Smooth muscle cell (in vitro differentiated cells): ENCODE results near the gene KIT. TPM values are rescaled to one million over a fixed set of nuclear protein-coding genes. Genes with fewer than 3 reads are reported as not detected.

Experiments
- DNase-seq: peaks from one replicate; lab custom pipeline; 2025; ENCODE audit not compliant: unreplicated experiment; lab: John Stamatoyannopoulos, UW
- H2AFZ ChIP-seq: fragments of 200-600 bp; sonication (generic); 2 replicates; pipeline ENCODE4 v1.6.0; 2016; ENCODE audit warnings: antibody characterized with exemption, low read depth, mild to moderate bottlenecking
- H3F3A ChIP-seq: fragments of 200-600 bp; sonication (generic); 2 replicates; pipeline ENCODE4 v1.6.0; 2017; ENCODE audit warnings: antibody characterized with exemption, low read depth
- H3K27ac ChIP-seq: fragments of 200-600 bp; sonication (generic); 2 replicates; pipeline ENCODE4 v1.5.1; 2016; ENCODE audit warnings: low read depth, mild to moderate bottlenecking
- H3K27me3 ChIP-seq: fragments of 200-600 bp; sonication (generic); 2 replicates; pipeline ENCODE4 v1.6.1; 2016; ENCODE audit warnings: low read depth, mild to moderate bottlenecking
- H3K36me3 ChIP-seq: fragments of 200-600 bp; sonication (generic); 2 replicates; pipeline ENCODE4 v1.5.1; 2016; ENCODE audit warnings: low read depth
- H3K4me1 ChIP-seq: fragments of 200-600 bp; sonication (generic); 2 replicates; pipeline ENCODE4 v1.5.1; 2016; ENCODE audit warnings: low read depth
- H3K4me2 ChIP-seq: fragments of 200-600 bp; sonication (generic); 2 replicates; pipeline ENCODE4 v1.6.0; 2016; ENCODE audit warnings: mild to moderate bottlenecking
- H3K4me3 ChIP-seq: fragments of 200-600 bp; sonication (generic); 2 replicates; pipeline ENCODE4 v1.5.1; 2016; ENCODE audit warnings: mild to moderate bottlenecking
- H3K79me2 ChIP-seq: fragments of 200-600 bp; sonication (generic); 2 replicates; pipeline ENCODE4 v1.6.0; 2016; ENCODE audit warnings: low read depth, mild to moderate bottlenecking
- H3K9ac ChIP-seq: fragments of 200-600 bp; sonication (generic); 2 replicates; pipeline ENCODE4 v1.6.0; 2016; ENCODE audit warnings: low read depth
- H3K9me3 ChIP-seq: fragments of 200-600 bp; sonication (generic); replicated peaks from 2 replicates; pipeline ENCODE4 v1.5.1; 2016; ENCODE audit warnings: low read depth
- H4K20me1 ChIP-seq: fragments of 200-600 bp; sonication (generic); 2 replicates; pipeline ENCODE4 v1.6.0; 2016; ENCODE audit warnings: low read depth
- CTCF ChIP-seq: fragments of 200-600 bp; sonication (generic); IDR thresholded peaks from 2 replicates; pipeline ENCODE4 v1.5.1; 2017; ENCODE audit warnings: borderline replicate concordance, mild to moderate bottlenecking, antibody characterized with exemption; ENCODE audit not compliant: insufficient read depth, poor library complexity, severe bottlenecking
- WGBS: methylation state at CpG from one replicate; pipeline ENCODE4 v1.1.7; 2016; ENCODE audit warnings: low lambda C conversion rate; 5-methylcytosine and 5-hydroxymethylcytosine counted together
- polyA plus RNA-seq: library from polyadenylated mRNA; unstranded; fragments of >200 nt; fragmentation: Nextera tagmentation; extraction: Ambion mirVana; gene quantifications from 2 replicates; pipeline ENCODE4 v1.2.1, GENCODE V29; 2016
- total RNA-seq: library from RNA; depleted of rRNA; stranded (reverse); fragments of >200 nt; gene quantifications from 2 replicates; pipeline ENCODE4 v1.2.3, GENCODE V29; 2014

The KIT gene
- total and polyA plus RNA-seq, 2 experiments from 2014 or later = 3.2 to 7.0 TPM

- H3K27me3 ChIP-seq = no peaks in the 10 kb centered on the region
- no peak overlapping the region for H3K9ac ChIP-seq
- H3K9me3 ChIP-seq = no peaks in the 10 kb centered on the region
- DNase-seq = no peak
- H4K20me1 ChIP-seq = no peaks in the 10 kb centered on the region
- H3K4me3 ChIP-seq = no peak overlapping the region
- no peak overlapping the region for H2AFZ ChIP-seq
- H3K4me2 ChIP-seq = no peak overlapping the region
- no peaks in the 10 kb centered on the region for H3K4me1 ChIP-seq
- no peaks in the 10 kb centered on the region for H3F3A ChIP-seq
- no peaks in the 10 kb centered on the region for H3K36me3 ChIP-seq
- 96% methylated on average over 3 of the region's 3 CpGs for WGBS
- TF ChIP-seq CTCF = no peak
- no peak overlapping the region for H3K27ac ChIP-seq
- no peaks in the 10 kb centered on the region for H3K79me2 ChIP-seq
Observed at GRCh38 chr4:54764476-54764875, 106.7 kb downstream of the KIT start.

- Histone ChIP-seq H3K9me3 (no peaks in the 10 kb centered on the region), H3F3A (no peaks in the 10 kb centered on the region), H3K36me3 (no peaks in the 10 kb centered on the region), H4K20me1 (no peaks in the 10 kb centered on the region), H3K27ac (no peak overlapping the region), H3K4me2 (no peak overlapping the region), H3K27me3 (no peaks in the 10 kb centered on the region), H3K79me2 (no peaks in the 10 kb centered on the region), H2AFZ (no peak overlapping the region), H3K4me3 (no peak overlapping the region), H3K9ac (no peak overlapping the region), H3K4me1 (no peaks in the 10 kb centered on the region)
- DNase-seq = no peak
- no peak for TF ChIP-seq CTCF
Observed at GRCh38 chr4:54767376-54767775, 109.6 kb downstream of the KIT start.

- Histone ChIP-seq H3K4me1 (no peaks in the 10 kb centered on the region), H4K20me1 (no peaks in the 10 kb centered on the region), H3K4me2 (no peak overlapping the region), H3K27ac (no peak overlapping the region), H2AFZ (no peak overlapping the region), H3F3A (no peaks in the 10 kb centered on the region), H3K4me3 (no peak overlapping the region), H3K9ac (no peak overlapping the region), H3K27me3 (no peaks in the 10 kb centered on the region), H3K9me3 (no peaks in the 10 kb centered on the region), H3K79me2 (no peaks in the 10 kb centered on the region), H3K36me3 (no peaks in the 10 kb centered on the region)
- DNase-seq = no peak
- WGBS = 94% methylated on average over 4 of the region's 4 CpGs
- TF ChIP-seq CTCF = no peak
Observed at GRCh38 chr4:54773022-54773421, 115.3 kb downstream of the KIT start.

GRCh38 chr4:54779036-54779435, 121.3 kb downstream of the KIT start:
- no peak overlapping the region for H3K4me3 ChIP-seq
- H3K27ac ChIP-seq = no peak overlapping the region
- no peaks in the 10 kb centered on the region for H3K27me3 ChIP-seq
- WGBS = 98% methylated on average over 2 of the region's 2 CpGs
- H3F3A ChIP-seq = no peaks in the 10 kb centered on the region
- H3K79me2 ChIP-seq = no peaks in the 10 kb centered on the region
- no peaks in the 10 kb centered on the region for H4K20me1 ChIP-seq
- no peaks in the 10 kb centered on the region for H3K36me3 ChIP-seq
- no peak overlapping the region for H3K4me2 ChIP-seq
- H3K4me1 ChIP-seq = no peaks in the 10 kb centered on the region
- H3K9me3 ChIP-seq = no peaks in the 10 kb centered on the region
- H2AFZ ChIP-seq = no peak overlapping the region
- H3K9ac ChIP-seq = no peak overlapping the region
- TF ChIP-seq CTCF = no peak
- DNase-seq = no peak
